B cell (primary cell): ENCODE results near the gene LRRC31.

Source experiments
- CTCF ChIP-seq: fragments of 200-600 bp; IDR thresholded peaks from one replicate; pipeline ENCODE4 v1.8.0; 2022; ENCODE audit warnings: antibody characterized with exemption, mild to moderate bottlenecking
- EZH2 ChIP-seq: IDR thresholded peaks from 2 replicates; pipeline ENCODE4 v1.6.1; 2012; ENCODE audit warnings: borderline replicate concordance, low read depth, mild to moderate bottlenecking, moderate library complexity, low read length; ENCODE audit not compliant: insufficient read depth, poor library complexity, severe bottlenecking

- TF ChIP-seq EZH2 (no peak), CTCF (no peak)
These were observed 57.2 kb downstream of the LRRC31 start, which contains the start of the genes LRRC34 and LRRIQ4 for GRCh38 chr3:169812332-169813235.
